MCF 10A (cell line): ENCODE results near the gene NUFIP1. TPM values are rescaled to one million over a fixed set of nuclear protein-coding genes. Genes with fewer than 3 reads are reported as not detected.

ENCODE experiments used
- BruUV-seq: library from RNA; stranded (reverse); fragments of 400-500 nt; replicated peaks from 2 replicates; lab custom pipeline; 2021; lab: Mats Ljungman, UMichigan
- CTCF ChIA-PET: fragments of 300-600 bp; sonication (Branson Sonifier 250); formaldehyde crosslinking; extraction: SDS; loops from one replicate; lab custom pipeline; 2021; ENCODE audit warnings: antibody characterized with exemption, inconsistent platforms; lab: Yijun Ruan, JAX
- POLR2A ChIA-PET: fragments of 300-600, 350-650 bp; sonication (Branson Sonifier 250); formaldehyde crosslinking; extraction: SDS; loops from one replicate; lab custom pipeline; 2020; ENCODE audit warnings: antibody characterized with exemption, inconsistent platforms; lab: Yijun Ruan, JAX
- DNase-seq: peaks from one replicate; pipeline ENCODE4 v3.0.0-alpha.2; 2018; ENCODE audit not compliant: unreplicated experiment
- H3K27ac Mint-ChIP-seq: one replicate; pipeline ENCODE4 v1.8.0; 2022; ENCODE audit warnings: mild to moderate bottlenecking, low read depth, mixed read lengths; ENCODE audit not compliant: unreplicated experiment
- H3K27me3 Mint-ChIP-seq: one replicate; pipeline ENCODE4 v1.8.0; 2022; ENCODE audit warnings: mixed read lengths; ENCODE audit not compliant: insufficient read depth, unreplicated experiment
- H3K36me3 Mint-ChIP-seq: one replicate; pipeline ENCODE4 v1.8.0; 2022; ENCODE audit warnings: mild to moderate bottlenecking, moderate library complexity, mixed read lengths; ENCODE audit not compliant: insufficient read depth, unreplicated experiment
- H3K4me1 Mint-ChIP-seq: one replicate; pipeline ENCODE4 v1.8.0; 2022; ENCODE audit warnings: mixed read lengths; ENCODE audit not compliant: insufficient read depth, unreplicated experiment
- H3K4me3 Mint-ChIP-seq: one replicate; pipeline ENCODE4 v1.8.0; 2022; ENCODE audit warnings: mild to moderate bottlenecking, moderate library complexity, mixed read lengths; ENCODE audit not compliant: unreplicated experiment
- H3K9me3 Mint-ChIP-seq: one replicate; pipeline ENCODE4 v1.8.0; 2022; ENCODE audit warnings: mixed read lengths; ENCODE audit not compliant: unreplicated experiment
- CTCF ChIP-seq: fragments of 200-600 bp; IDR thresholded peaks from one replicate; pipeline ENCODE4 v1.8.0; 2022; ENCODE audit warnings: antibody characterized with exemption, mild to moderate bottlenecking; ENCODE audit not compliant: unreplicated experiment
- intact Hi-C: fragments of 100-400 bp; cut with micrococcal nuclease; formaldehyde crosslinking; loops from 2 replicates; pipeline ENCODE4 v1.14.1; 2022
- total RNA-seq: library from RNA; stranded (reverse); gene quantifications from 2 replicates; pipeline ENCODE4 v1.2.3, GENCODE V29; 2022

The NUFIP1 gene
- total RNA-seq, 1 experiment from 2014 or later, result 9.7 TPM

GRCh38 chr13:44927968-44928367 lies 61.3 kb downstream of the NUFIP1 start:
- ChIA-PET POLR2A (interaction anchor here (1.1 kb wide), 1 partner anchor 9 kb away, joined by 4 read pairs; no protein-coding TSS in a partner anchor), CTCF (interaction anchor here (0.6 to 2.9 kb wide), 3 partner anchors 9 to 444 kb away, joined by 3 to 13 read pairs (median 4); no protein-coding TSS in a partner anchor)
- no peak for TF ChIP-seq CTCF
- Mint-ChIP-seq H3K4me3 (no peak overlapping the region), H3K27me3 (no peaks in the 10 kb centered on the region), H3K9me3 (no peaks in the 10 kb centered on the region), H3K4me1 (peaks cover 21% of the 10 kb centered on the region), H3K27ac (no peak overlapping the region), H3K36me3 (no peaks in the 10 kb centered on the region)
- intact Hi-C loops, result no loop called here
- no TSS peak for BruUV-seq
- DNase-seq, result no peak

- ChIA-PET CTCF (interaction anchor here (0.6 to 2.8 kb wide), 7 partner anchors 12 to 1091 kb away, joined by 3 to 8 read pairs (median 3); no protein-coding TSS in a partner anchor), POLR2A (interaction anchor here (0.8 to 2.3 kb wide), 11 partner anchors 11 to 435 kb away, joined by 3 to 25 read pairs (median 4); partner anchors contain the start of gene TPT1)
- peak; percentile 92 for DNase-seq
- intact Hi-C loops, result no loop called here
- TF ChIP-seq CTCF, result no peak
- H3K9me3 Mint-ChIP-seq, result no peaks in the 10 kb centered on the region
- H3K4me1 Mint-ChIP-seq, result peaks cover 24% of the 10 kb centered on the region
- peak overlapping the region; percentile 35 for H3K4me3 Mint-ChIP-seq
- H3K36me3 Mint-ChIP-seq, result peaks cover 4% of the 10 kb centered on the region
- no peaks in the 10 kb centered on the region for H3K27me3 Mint-ChIP-seq
- H3K27ac Mint-ChIP-seq, result peak overlapping the region; percentile 96
- TSS peak; percentile 48 for BruUV-seq
Measured at GRCh38 chr13:44921931-44922758, 67.1 kb downstream of the NUFIP1 start.

- DNase-seq, result no peak
- no peaks in the 10 kb centered on the region for H3K9me3 Mint-ChIP-seq
- ChIA-PET POLR2A (interaction anchor here (1.0 to 2.3 kb wide), 8 partner anchors 12 to 420 kb away, joined by 3 to 25 read pairs (median 4); partner anchors contain the start of gene TPT1), CTCF (interaction anchor here (0.7 to 1.9 kb wide), 5 partner anchors 13 to 1091 kb away, joined by 3 to 7 read pairs (median 3); no protein-coding TSS in a partner anchor)
- peak overlapping the region; percentile 96 for H3K27ac Mint-ChIP-seq
- no peaks in the 10 kb centered on the region for H3K27me3 Mint-ChIP-seq
- no peak for TF ChIP-seq CTCF
- peaks cover 24% of the 10 kb centered on the region for H3K4me1 Mint-ChIP-seq
- H3K4me3 Mint-ChIP-seq, result peak overlapping the region; percentile 35
- intact Hi-C loops, result no loop called here
- H3K36me3 Mint-ChIP-seq, result peaks cover 4% of the 10 kb centered on the region
- BruUV-seq, result no TSS peak
Measured at GRCh38 chr13:44921246-44921877, 67.9 kb downstream of the NUFIP1 start.

GRCh38 chr13:44920013-44920412 lies 69.3 kb downstream of the NUFIP1 start:
- no peaks in the 10 kb centered on the region for H3K27me3 Mint-ChIP-seq
- no peak overlapping the region for H3K27ac Mint-ChIP-seq
- H3K9me3 Mint-ChIP-seq, result no peaks in the 10 kb centered on the region
- ChIA-PET CTCF (interaction anchor here (0.8 to 3.2 kb wide), 2 partner anchors 50 to 103 kb away, joined by 3 to 19 read pairs; no protein-coding TSS in a partner anchor), POLR2A (no interaction called here)
- no peak for TF ChIP-seq CTCF
- no peak for DNase-seq
- peaks cover 24% of the 10 kb centered on the region for H3K4me1 Mint-ChIP-seq
- no peak overlapping the region for H3K4me3 Mint-ChIP-seq
- no TSS peak for BruUV-seq
- peaks cover 4% of the 10 kb centered on the region for H3K36me3 Mint-ChIP-seq
- intact Hi-C loops, result no loop called here
